A673 (cell line): Measurements from ENCODE around the gene SBK2.

ENCODE experiments used
- EZH2 ChIP-seq: fragments of 200-600 bp; sonication (generic); IDR thresholded peaks from 2 replicates; pipeline ENCODE4 v1.6.1; 2017; ENCODE audit warnings: borderline replicate concordance, low read depth, mild to moderate bottlenecking, mixed read lengths, antibody characterized with exemption, low read length; ENCODE audit not compliant: poor library complexity, severe bottlenecking
- TF ChIP-seq, protein P1 (sequence below): fragments of 300-800, 200-600 bp; sonication (generic); conservative IDR thresholded peaks from 2 replicates; pipeline ENCODE4 v1.5.1; 2017; ENCODE audit warnings: low read depth, mild to moderate bottlenecking, antibody characterized with exemption, low read length, moderate library complexity, mixed read lengths

DNA sequence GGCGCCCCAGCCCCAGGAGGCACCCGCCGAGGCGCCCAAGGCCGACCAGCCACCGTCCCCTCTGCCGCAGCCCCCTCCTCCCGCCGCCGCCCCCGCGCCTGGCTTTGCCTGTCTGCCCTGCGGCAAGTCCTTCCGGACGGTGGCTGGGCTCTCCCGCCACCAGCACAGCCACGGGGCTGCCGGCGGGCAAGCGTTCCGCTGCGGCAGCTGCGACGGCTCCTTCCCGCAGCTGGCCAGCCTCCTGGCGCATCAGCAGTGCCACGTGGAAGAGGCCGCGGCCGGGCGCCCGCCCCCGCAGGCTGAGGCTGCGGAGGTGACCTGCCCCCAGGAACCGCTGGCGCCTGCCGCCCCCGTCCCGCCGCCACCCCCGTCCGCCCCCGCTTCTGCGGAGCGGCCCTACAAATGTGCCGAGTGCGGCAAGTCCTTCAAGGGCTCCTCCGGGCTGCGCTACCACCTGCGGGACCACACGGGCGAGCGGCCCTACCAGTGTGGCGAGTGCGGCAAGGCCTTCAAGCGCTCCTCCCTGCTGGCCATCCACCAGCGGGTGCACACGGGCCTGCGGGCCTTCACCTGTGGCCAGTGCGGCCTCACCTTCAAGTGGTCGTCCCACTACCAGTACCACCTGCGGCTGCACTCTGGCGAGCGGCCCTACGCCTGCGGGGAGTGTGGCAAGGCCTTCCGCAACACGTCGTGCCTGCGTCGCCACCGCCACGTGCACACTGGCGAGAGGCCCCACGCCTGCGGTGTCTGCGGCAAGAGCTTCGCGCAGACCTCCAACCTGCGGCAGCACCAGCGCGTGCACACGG lies 54.6 kb downstream of the SBK2 start:
- TF ChIP-seq, protein P1, sequence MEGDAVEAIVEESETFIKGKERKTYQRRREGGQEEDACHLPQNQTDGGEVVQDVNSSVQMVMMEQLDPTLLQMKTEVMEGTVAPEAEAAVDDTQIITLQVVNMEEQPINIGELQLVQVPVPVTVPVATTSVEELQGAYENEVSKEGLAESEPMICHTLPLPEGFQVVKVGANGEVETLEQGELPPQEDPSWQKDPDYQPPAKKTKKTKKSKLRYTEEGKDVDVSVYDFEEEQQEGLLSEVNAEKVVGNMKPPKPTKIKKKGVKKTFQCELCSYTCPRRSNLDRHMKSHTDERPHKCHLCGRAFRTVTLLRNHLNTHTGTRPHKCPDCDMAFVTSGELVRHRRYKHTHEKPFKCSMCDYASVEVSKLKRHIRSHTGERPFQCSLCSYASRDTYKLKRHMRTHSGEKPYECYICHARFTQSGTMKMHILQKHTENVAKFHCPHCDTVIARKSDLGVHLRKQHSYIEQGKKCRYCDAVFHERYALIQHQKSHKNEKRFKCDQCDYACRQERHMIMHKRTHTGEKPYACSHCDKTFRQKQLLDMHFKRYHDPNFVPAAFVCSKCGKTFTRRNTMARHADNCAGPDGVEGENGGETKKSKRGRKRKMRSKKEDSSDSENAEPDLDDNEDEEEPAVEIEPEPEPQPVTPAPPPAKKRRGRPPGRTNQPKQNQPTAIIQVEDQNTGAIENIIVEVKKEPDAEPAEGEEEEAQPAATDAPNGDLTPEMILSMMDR = no peak
- TF ChIP-seq EZH2 = no peak
